NCI-H1417 treated with DMSO at 0.1 percent for 48 hours (cell line): ENCODE data around the gene ZFP82.

Experiments
- DNase-seq: peaks from one replicate; lab custom pipeline; 2025; lab: John Stamatoyannopoulos, UW

ZFP82 gene

DNA sequence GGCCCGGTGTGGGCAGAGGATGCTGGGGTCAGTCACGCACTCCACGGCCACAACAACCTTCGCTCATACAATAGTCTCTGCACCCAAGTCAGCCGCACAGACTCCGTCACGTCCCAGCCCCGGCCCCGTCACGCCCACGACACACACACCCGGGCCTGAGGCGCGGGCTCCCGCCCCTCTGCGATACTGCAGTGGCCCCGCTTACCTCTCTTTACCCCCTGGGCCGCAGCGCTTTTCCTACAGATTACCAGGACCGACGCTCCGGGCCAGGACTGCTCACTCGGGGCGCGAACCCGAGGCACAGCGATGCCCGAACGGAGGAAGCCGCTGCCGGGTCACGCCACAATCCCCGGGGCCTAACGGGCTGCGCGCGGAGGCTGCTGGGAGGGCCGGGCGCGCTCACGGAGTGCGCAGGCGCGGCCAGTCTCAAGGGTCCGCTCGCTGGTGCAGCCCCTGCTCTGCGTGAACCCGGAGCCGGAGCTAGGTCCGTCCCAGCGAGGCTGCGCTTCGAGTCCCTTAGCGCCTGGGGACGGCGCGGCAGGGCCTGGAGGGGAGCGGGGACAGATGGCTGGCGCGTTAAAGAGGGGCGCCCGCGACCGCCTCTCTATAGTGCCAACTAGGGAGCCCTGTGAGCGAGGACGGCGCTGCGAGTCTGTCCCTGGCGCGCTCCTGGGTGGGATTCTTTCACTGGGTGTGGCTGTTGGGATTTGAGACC lies at the start of gene ZFP82:
ZFP82 (minus strand) TSS at position 358 of the 715 bp plus-strand sequence. CDS start 8,855 bp downstream, outside the sequence.
- peak; percentile 46 for DNase-seq

DNA sequence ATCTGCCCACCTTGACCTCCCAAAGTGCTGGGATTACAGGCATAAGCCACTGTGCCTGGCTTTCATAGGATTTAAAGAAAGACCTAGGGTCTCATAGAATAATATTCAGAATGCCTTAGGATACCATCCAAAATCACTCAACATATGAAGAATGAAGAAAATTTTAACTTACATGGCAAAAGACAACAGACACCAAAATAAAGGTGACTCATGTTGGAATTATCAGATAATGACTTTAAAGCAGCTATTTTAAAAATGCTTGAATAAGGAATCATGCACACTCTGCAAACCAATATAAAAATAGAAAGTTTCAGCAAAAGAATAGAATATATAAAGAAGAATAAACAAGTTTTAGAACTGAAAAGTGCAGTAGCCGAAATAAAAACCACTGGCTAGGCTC lies 41.6 kb upstream of the ZFP82 start:
- DNase-seq, result no peak

DNA sequence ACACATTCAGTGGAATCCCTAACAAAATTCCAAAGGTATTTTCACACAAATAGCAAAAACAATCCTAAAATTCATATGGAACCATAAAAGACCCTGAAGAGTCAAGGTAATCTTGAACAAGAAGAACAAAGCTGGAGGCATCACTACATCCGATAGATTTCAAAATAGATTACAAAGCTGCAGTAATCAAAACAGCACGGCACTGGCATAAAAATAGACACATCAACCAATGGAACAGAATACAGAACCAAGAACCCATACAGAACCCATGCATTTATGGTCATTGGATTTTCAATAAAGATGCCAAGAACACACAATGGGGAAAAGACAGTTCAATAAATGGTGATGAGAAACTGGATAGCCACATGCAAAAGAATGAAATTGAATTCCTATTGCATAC lies 38.4 kb upstream of the ZFP82 start:
- no peak for DNase-seq

DNA sequence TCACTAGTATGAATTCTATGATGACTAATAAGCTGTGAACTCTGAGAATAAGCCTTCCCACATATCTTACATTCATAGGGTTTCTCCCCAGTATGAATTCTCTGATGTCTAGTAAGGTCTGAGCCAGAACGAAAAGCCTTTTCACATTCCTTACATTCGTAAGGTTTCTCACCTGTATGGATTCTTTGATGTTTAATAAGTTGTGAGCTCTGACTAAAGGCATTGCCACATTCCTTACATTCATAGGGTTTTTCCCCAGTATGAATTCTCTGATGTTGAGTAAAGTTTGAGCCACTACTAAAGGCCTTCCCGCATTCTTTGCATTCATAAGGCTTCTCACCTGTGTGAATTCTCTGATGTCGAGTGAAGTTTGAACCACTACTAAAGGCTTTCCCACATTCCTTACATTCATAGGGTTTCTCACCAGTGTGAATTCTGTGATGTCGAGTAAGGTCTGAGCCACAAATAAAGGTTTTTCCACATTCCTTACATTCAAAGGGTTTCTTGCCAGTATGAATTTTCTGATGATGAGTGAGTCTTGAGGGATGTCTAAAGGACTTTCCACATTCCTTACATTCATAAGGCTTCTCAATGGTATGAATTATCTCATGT lies 30.7 kb upstream of the ZFP82 start:
- no peak for DNase-seq

DNA sequence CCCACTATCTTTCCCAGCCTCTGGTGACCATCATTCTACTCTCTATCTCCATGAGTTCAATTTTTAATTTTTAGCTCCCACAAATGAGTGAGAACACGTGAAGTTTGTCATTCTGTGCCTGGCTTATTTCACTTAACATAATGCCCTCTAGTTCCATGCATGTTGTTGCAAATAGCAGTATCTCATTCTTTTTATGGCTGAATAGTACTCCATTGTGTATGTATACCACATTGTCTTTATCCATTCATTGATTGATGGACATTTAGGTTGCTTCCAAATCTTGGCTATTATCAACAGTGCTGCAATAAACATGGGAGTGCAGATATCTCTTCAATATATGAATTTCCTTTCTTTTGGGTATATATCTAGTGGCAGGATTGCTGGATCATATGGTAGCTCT lies 22.9 kb upstream of the ZFP82 start:
- DNase-seq, result no peak

DNA sequence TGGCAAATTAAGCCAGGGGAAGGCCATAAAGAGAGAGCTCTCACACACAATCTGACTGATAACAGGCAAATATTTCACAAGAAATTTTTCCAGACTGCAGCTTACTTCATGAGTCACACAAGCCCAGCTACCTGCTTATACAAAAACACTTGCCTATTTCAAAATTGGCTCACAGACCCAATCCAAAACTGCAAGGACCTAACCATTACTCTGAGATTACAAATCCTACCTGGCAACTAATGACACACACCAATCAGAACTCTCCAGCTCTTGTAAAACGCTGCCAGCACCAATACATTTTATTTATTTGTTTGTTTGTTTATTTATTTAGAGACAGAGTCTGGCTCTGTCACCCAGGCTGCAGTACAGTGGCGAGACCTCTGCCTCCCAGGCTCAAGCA lies 18.1 kb upstream of the ZFP82 start:
- no peak for DNase-seq

DNA sequence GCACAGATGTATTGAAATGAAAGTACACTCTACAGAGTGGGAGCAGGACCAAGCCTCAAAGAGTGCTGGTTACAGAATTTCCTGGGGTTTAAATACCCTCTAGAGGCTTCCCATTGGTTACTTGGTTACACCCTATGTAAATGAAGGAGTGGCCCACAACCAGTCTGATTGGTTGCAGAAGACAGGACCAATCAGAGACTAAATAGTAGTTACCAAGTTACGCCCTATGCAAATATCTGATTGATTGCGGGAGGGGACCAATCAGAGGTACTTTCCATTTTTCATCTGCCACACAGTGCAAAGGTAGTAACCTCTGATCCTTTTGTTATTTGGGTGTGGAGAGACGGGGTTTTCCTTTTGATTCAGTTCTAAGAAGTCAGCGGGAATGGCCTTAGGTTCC lies 5.5 kb upstream of the ZFP82 start:
- no peak for DNase-seq

DNA sequence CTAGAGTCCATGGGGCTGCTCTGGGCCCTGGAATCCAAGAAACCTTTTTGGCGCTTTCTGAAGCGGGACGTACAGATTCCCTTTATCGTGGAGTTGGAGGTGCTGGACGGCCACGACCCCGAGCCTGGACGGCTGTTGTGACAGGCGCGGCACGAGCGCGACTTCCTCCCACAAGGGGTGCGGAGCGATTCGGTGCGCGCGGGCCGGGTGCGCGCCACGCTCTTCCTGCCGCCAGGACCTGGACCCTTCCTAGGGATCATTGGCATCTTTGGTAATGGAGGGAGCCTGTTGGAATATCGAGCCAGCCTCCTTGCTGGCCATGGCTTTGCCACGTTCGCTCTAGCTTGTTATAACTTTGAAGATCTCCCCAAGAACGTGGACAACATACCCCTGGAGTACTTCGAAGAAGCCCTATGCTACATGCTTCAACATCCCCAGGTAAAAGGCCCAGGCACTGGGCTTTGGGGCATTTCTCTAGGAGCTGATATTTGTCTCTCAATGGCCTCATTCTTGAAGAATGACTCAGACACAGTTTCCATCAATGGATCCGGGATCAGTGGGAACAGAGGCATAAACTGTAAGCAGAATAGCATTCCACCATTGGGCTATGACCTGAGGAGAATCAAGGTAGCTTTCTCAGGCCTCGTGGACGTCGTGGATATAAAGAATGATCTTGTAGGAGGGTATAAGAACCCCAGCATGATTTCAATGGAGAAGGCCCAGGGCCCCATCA lies 3.5 kb upstream of the ZFP82 start:
- no peak for DNase-seq

DNA sequence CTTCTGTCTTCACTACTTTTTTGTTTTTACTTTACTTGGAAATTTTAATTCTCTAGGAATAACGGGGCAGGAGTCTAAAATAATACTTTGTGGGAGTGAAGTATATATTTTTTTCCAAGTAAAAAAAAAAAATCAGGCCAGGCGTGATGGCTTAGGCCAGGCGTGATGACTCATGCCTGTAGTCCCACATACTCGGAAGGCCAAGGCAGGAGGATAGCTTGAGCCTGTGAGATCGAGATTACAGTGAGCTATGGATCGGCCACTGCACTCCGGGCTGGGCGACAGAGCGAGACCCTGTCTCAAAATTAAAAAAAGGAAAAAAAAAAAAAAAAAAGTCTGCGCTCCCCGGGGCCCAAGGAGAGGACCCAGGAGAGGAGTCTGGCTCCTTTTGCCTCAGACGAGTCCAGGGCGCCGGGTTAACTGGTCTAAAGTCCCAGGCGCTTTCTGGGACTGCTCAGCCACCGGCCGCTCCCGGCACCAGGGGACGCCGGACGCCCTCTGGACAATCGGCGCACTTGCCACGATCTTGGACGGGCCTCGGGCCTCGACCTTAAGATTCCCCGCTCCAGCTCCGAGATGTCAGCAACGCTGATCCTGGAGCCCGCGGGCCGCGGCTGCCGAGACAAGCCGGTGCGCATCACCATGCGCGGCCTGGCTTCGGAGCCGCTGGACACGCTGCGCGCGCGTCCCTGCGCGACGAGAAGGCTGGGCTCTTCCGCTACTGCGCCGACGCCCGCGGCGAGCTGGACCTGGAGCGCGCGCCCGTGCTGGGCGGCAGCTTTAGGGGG lies 2.7 kb upstream of the ZFP82 start:
- DNase-seq, result no peak

DNA sequence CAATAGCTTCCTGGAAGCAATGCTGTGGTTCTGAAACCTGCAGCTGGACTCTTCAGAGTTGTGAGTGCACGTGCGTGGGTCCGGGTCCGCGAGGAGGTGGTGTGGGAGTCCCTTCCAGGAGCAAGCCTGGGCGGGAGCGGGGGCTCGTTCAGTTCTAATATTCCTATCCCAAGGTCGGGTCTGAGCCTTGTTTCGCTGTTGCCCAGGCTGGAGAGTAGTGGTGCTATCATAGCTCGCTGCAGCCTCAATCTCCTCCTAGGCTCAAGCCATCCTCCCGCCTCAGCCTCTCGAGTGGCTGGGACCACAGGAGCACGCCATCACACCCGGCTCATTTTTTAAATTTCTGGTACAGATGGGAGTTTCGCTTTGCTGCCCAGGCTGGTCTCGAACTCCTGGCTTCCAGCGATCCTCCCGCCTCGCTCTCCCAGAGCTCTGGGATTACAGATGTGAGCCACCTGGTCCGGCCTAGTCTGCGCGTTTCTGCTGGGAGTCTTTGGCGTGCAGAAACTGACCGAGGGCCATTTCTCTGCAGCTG lies 625 bp downstream of the ZFP82 start:
- no peak for DNase-seq

DNA sequence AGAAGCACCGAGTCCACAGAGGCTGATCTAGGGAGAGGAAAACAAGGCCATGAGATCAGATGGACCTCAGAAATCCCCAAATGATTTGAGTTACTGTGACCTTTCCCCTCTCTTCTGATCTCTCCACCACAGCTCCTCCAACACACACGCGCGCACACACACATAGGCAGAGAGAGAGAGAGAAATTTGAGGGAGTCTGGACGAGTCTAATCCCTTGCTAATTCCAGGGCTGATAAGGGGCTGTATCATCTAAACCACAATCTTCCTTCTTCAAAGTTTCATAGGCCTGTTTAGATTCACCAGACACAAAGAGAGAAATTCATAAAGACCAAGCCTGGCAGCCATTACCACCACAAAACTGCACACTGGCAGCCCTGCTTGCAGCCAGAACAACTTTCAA lies 8.6 kb downstream of the ZFP82 start:
- DNase-seq, result no peak

DNA sequence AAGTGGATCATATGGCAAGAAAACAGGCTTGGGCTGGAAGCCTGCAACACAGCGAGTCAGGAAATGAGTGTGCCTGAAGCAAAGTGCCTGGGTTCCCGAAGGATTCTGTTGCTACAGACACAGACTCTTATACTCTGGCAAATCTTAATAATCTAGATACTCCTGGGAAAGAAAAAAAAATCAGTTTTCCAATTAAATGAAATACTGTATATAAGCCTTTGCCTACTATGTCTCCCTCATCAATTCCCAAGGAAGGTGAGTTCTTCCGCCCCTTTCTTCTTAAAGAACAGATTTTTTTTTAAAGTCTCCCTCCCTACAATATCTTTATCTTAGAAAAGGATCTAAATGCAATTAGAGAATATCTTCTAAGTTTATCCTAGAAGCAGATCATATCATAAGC lies 10.3 kb downstream of the ZFP82 start:
- DNase-seq, result no peak

DNA sequence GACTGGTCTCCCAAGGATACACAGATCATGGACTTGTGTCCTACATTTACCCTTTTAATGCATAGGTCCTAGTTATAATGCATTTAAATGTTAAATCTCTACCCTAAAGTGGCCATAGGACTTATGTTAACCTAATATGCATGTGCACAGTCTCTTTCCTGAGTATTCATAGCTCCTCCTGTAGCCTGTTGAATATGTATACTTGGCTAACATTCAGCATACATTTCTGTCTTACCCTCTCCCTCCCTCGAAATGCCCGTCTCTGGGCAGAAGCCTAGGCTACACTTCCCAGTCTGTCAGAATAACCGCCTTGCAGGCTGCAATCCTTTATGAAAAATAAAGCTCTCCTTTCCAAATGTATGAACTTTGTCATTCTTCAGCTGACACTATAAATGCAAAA lies 13.9 kb downstream of the ZFP82 start:
- DNase-seq, result no peak

DNA sequence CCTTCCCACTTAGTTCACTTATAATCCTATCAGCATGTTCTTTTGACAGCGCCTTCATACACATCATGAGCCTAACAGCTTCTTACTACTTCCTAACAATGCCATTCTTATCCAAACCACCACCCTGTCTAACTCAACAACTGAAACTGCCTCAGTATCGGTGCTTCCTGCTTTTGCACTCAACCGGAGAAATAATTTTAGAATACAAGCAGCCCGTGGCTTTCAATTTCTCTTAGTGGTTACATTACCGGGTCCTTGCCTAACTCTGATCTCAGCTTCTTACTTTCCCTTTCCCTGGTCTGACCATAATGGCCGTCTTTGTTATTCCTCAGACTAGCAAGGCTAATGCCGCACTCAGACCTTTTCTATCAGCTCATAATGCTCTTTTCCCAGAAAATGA lies 17.0 kb downstream of the ZFP82 start:
- DNase-seq, result no peak

DNA sequence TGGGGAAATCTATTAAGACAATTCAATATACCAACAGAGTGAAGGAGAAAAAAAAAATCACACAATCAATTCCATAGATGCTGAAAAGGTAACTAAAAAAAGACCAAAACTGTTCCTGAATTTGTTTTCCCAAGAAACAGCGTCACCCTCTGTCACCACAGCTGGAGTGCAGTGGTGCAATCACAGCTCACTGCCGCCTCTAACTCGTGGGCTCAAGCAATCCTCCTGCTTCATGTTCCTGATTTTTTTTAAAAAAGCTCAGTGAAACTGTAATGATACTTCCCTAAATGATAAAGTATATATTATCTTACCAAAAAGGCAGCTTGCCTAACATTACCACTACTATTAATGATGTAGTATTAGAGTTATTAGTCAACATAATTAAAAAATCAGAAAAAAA lies 19.9 kb downstream of the ZFP82 start:
- no peak for DNase-seq

DNA sequence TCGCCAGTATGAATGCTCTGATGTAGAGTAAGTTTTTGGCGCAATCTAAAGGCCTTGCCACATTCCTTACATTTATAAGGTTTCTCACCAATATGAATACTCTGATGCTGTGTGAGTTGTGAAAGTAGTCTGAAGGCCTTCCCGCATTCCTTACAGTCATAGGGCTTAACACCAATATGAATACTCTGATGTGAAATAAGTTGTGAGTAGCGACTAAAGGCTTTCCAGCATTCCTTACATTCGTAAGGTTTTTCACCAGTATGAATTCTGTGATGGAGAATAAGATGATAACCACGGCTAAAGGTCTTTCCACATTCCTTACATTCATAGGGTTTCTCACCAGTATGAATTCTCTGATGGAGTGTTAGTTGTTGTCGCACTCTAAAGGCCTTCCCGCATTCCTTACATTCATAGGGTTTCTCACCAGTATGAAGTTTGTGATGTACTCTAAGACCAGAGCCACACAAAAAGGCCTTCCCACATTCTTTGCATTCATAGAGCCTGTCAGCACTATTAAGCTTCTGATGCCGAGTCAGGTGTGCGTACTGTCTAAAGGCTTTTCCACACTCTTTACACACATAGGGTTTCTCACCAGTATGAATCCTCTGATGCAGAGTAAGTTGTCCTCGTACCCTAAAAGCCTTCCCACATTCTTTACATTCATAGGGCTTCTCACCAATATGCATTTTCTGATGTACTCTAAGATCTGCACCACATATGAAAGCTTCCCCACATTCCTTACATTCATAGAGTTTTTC lies 25.3 kb downstream of the ZFP82 start:
- no peak for DNase-seq

DNA sequence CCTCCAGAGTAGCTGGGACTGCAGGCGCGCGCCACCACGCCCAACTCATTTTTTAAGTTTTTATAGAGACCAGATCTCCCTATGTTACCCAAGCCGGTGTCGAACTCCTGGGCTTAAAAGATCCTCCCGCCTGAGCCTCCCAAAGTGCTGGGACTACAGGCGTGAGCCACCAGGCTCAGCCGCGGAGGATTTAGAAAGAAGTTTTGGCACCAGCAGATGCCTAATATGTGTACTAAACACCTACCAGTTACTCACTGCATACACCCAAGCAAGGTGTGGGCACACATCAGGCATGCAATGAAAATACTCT lies 39.0 kb downstream of the ZFP82 start:
- no peak for DNase-seq

DNA sequence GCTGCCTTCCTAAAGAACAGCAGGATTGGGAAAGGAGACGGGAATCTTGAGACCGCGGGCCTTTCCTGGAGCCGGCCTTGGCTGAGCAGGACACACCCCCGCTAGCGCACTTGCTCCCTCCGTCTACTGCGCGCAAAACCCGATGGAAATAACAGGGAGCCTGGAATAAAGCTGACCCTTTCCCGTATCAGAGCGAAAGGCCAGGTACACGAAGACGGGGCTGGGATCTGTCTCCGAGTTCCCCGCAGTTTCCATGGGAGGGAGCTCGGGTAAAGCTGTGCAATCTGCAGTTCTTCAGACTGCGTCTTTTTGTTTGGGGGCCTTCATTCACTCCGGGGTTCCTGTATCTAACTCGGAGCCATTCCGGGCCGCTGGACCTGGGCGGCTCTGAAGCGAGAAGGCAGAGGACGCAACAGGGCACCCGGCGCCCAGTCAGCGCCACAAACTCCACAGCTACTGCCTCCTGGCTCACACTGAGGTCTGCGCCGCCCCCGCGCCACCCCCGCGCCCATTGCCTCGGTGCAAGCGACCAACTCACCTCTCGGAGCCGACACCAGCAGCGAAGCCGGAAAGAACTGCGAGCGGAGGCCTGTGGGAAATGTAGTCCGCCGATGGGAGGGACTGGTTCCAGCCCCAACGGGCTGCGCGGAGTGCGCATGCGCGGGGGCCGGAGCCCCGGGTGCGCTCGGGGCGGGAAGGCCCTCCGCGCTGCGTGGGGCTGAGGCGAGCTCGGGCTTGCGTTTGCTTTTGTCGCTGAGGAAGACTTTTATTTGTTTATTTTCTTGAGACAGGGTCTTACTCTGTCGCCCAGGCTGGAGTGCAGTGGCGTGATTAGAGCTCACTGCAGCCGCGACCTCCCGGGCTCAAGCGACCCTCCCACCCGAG lies 39.6 kb downstream of the ZFP82 start, which contains the start of gene ZFP14:
ZFP14 (minus strand) TSS at position 577 of the 885 bp plus-strand sequence. CDS start 11,309 bp downstream, outside the sequence.
- DNase-seq, result peak; percentile 74

DNA sequence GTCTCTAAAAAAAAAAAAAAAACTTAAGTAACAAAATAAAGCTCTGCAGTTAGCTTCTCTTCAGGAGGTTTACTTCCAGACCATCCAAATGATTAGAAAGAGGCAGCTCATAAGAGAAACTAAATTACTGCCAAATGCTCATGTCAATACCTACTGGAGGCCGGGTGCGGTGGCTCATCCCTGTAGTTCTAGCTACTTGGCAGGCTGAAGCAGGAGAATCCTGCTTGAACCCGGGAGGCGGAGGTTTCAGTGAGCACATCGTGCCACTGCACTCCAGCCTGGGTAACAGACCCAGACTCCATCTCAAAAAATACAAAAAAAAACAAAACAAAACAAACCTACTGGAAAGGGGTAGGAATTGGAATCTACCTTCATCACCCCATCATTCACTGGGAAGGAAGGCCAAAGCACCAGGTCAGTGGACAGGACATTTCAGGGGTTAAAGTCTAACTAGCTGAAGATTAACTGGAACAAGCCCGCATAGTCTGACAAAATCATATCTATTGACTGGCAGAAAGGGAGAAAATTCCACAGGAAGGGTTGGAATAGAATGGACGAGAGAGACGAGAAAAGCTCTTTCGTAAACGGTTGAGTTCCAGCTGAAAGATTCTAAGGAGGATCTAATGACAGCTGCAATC lies 40.8 kb downstream of the ZFP82 start:
- DNase-seq, result no peak

DNA sequence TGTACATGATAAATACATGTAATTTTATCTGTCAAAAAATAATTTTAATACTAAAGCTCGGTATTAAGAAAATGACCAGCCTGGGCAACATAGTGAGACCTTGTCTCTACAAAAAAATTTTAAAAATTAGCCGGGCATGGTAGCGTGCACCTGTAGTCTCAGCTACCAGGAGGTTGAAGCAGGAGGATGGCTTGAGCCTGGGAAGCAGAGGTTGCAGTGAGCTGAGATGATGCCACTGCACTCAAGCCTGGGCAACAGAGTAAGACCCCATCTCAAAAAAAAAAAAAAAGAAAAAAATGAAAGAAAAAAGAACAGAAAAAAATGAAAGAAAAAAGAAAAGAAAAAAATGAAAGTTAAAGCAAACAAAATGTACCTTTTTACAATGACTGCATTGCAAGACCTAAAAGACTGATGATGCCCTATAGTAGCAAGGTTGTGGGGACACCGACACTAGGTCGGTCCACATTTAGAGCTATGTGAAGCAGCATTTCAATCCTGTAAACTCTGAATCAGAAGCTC lies 44.7 kb downstream of the ZFP82 start:
- no peak for DNase-seq
